HT-29 (cell line): Measurements from ENCODE around the gene IMMP2L. TPM values are rescaled to one million over a fixed set of nuclear protein-coding genes. Genes with fewer than 3 reads are reported as not detected.
"Not testable (repeated sequence)": the region's sequence is repeated elsewhere in the genome, so short reads cannot be mapped to it uniquely, and the experiment has no call there.

Source experiments
- DNase-seq: peaks from one replicate; pipeline ENCODE4 v3.0.0-alpha.2; 2015; ENCODE audit warnings: low spot score
- total RNA-seq: library from RNA; depleted of rRNA; stranded (reverse); fragments of >200 nt; shearing (Covaris generic); gene quantifications from 2 replicates; pipeline ENCODE4 v1.2.3, GENCODE V29; 2014

IMMP2L gene
- total RNA-seq, 1 experiment from 2014 or later = 8.2 TPM

- DNase-seq = no peak
Measured at GRCh38 chr7:111509288-111509687, 53.0 kb downstream of the IMMP2L start.

- DNase-seq = no peak
Measured at GRCh38 chr7:111508387-111508786, 53.9 kb downstream of the IMMP2L start.

- DNase-seq = not testable (repeated sequence)
Measured at GRCh38 chr7:111505422-111505821, 56.9 kb downstream of the IMMP2L start.

GRCh38 chr7:111501799-111502198, 60.5 kb downstream of the IMMP2L start:
- not testable (repeated sequence) for DNase-seq

GRCh38 chr7:111499027-111499426, 63.3 kb downstream of the IMMP2L start:
- DNase-seq = peak; percentile 41

- DNase-seq = no peak
Measured at GRCh38 chr7:111498391-111499007, 63.8 kb downstream of the IMMP2L start.

- DNase-seq = no peak
Measured at GRCh38 chr7:111495173-111495810, 67.0 kb downstream of the IMMP2L start.

GRCh38 chr7:111492234-111492633, 70.1 kb downstream of the IMMP2L start:
- no peak for DNase-seq

- peak; percentile 80 for DNase-seq
Measured at GRCh38 chr7:111486472-111487142, 75.7 kb downstream of the IMMP2L start.

GRCh38 chr7:111485701-111486380, 76.5 kb downstream of the IMMP2L start:
- no peak for DNase-seq

- no peak for DNase-seq
Measured at GRCh38 chr7:111483078-111483477, 79.2 kb downstream of the IMMP2L start.

GRCh38 chr7:111477462-111478225, 84.6 kb downstream of the IMMP2L start:
- DNase-seq = no peak

GRCh38 chr7:111476586-111477293, 85.6 kb downstream of the IMMP2L start:
- no peak for DNase-seq

GRCh38 chr7:111475959-111476358, 86.3 kb downstream of the IMMP2L start:
- no peak for DNase-seq

GRCh38 chr7:111475419-111475748, 86.9 kb downstream of the IMMP2L start:
- DNase-seq = no peak

- DNase-seq = no peak
Measured at GRCh38 chr7:111474723-111475418, 87.4 kb downstream of the IMMP2L start.

GRCh38 chr7:111473449-111474198, 88.7 kb downstream of the IMMP2L start:
- no peak for DNase-seq

GRCh38 chr7:111470998-111471397, 91.3 kb downstream of the IMMP2L start:
- DNase-seq = no peak

- DNase-seq = not testable (repeated sequence)
Measured at GRCh38 chr7:111469894-111470293, 92.4 kb downstream of the IMMP2L start.

- not testable (repeated sequence) for DNase-seq
Measured at GRCh38 chr7:111465774-111466173, 96.5 kb downstream of the IMMP2L start.
